ENCODE data around the gene HM13. TPM values are rescaled to one million over a fixed set of nuclear protein-coding genes. Genes with fewer than 3 reads are reported as not detected.
"Not testable (repeated sequence)": the region's sequence is repeated elsewhere in the genome, so short reads cannot be mapped to it uniquely, and the experiment has no call there.

The HM13 gene
- total RNA-seq, 4 donors from 2014 or later, result 38.4 to 86.0 (median 63.4) TPM

GRCh38 chr20:31596412-31596715, 82.1 kb downstream of the HM13 start:
- H3K27ac ChIP-seq, result peak overlapping the region; percentile 80 to 86 (median 85)
- intact Hi-C loops (cut with DNase I; ENCODE audit: low total_unique reads); DNase-seq; in situ Hi-C loops (cut with MboI; ENCODE audit: low pct_ligation_motif_present in 1 of 4, low pct_unique_long_range_greater_than_20kb in 1 of 4, low sequenced_read_pairs in 3 of 4); H3K36me3 ChIP-seq; H3K9me3 ChIP-seq; H3K4me3 ChIP-seq; H3K27me3 ChIP-seq: not testable (repeated sequence)
- 62 to 84% methylated on average over 3 to 4 of the region's 4 CpGs for WGBS, 2 donors (ENCODE audit: low coverage in 1 of 2)
- H3K4me1 ChIP-seq, result peaks cover 18 to 45% (median 39%) of the 10 kb centered on the region in 4 donors
- TF ChIP-seq POLR2A (IDR thresholded peaks at IDR 0.05), result peak; percentile 61

GRCh38 chr20:31596831-31597480, 82.7 kb downstream of the HM13 start:
- intact Hi-C loops (cut with DNase I; ENCODE audit: low total_unique reads), result no loop called here
- 53% methylated on average over 4 of the region's 4 CpGs; no CpG with 5 or more reads in 1 of the 2 donors for WGBS, 2 donors (ENCODE audit: low coverage in 1 of 2)
- Histone ChIP-seq H3K9me3 (no peaks in the 10 kb centered on the region), H3K4me3 (no peak overlapping the region), H3K4me1 (peaks cover 18 to 45% (median 39%) of the 10 kb centered on the region in 4 donors), H3K27me3 (no peaks in the 10 kb centered on the region), H3K27ac (peak overlapping the region; percentile 80 to 86 (median 85)), H3K36me3 (no peaks in the 10 kb centered on the region)
- in situ Hi-C loops (cut with MboI; ENCODE audit: low pct_ligation_motif_present in 1 of 4, low pct_unique_long_range_greater_than_20kb in 1 of 4, low sequenced_read_pairs in 3 of 4), result no loop called here
- DNase-seq, result no peak
- TF ChIP-seq CTCF (IDR thresholded peaks at IDR 0.05) (peak in 2 of 5 experiments; percentile 24 to 26), EP300 (IDR thresholded peaks at IDR 0.05; ENCODE audit: low read depth) (no peak)

GRCh38 chr20:31597481-31597855, 83.2 kb downstream of the HM13 start:
- Histone ChIP-seq H3K27ac (peak overlapping the region; percentile 80 to 86 (median 85)), H3K4me1 (peaks cover 18 to 46% (median 40%) of the 10 kb centered on the region in 4 donors), H3K9me3 (no peaks in the 10 kb centered on the region), H3K27me3 (no peaks in the 10 kb centered on the region), H3K36me3 (no peaks in the 10 kb centered on the region), H3K4me3 (no peak overlapping the region)
- TF ChIP-seq CTCF (IDR thresholded peaks at IDR 0.05), result no peak
- no peak for TF ChIP-seq POLR2A (IDR thresholded peaks at IDR 0.05)
- TF ChIP-seq POLR2AphosphoS5 (IDR thresholded peaks at IDR 0.05), result no peak
- TF ChIP-seq EP300 (IDR thresholded peaks at IDR 0.05; ENCODE audit: low read depth), result no peak
- DNase-seq, result no peak
- intact Hi-C loops (cut with DNase I; ENCODE audit: low total_unique reads), result no loop called here
- WGBS, 2 donors (ENCODE audit: low coverage in 1 of 2), result 93% methylated on average over 2 of the region's 2 CpGs; no CpG with 5 or more reads in 1 of the 2 donors
- in situ Hi-C loops (cut with MboI; ENCODE audit: low pct_ligation_motif_present in 1 of 4, low pct_unique_long_range_greater_than_20kb in 1 of 4, low sequenced_read_pairs in 3 of 4), result no loop called here

GRCh38 chr20:31602431-31602778, 88.2 kb downstream of the HM13 start:
- Histone ChIP-seq H3K27me3 (no peaks in the 10 kb centered on the region), H3K4me1 (peaks cover 6 to 38% (median 29%) of the 10 kb centered on the region in 4 donors), H3K9me3 (no peaks in the 10 kb centered on the region), H3K27ac (peak overlapping the region in 3 of 4 donors; percentile 91 to 93 (median 92)), H3K4me3 (no peak overlapping the region), H3K36me3 (no peaks in the 10 kb centered on the region)
- in situ Hi-C loops (cut with MboI; ENCODE audit: low pct_ligation_motif_present in 1 of 4, low pct_unique_long_range_greater_than_20kb in 1 of 4, low sequenced_read_pairs in 3 of 4) (no loop called here), intact Hi-C loops (cut with DNase I; ENCODE audit: low total_unique reads) (no loop called here)
- no peak for DNase-seq
- no peak for TF ChIP-seq EP300 (IDR thresholded peaks at IDR 0.05; ENCODE audit: low read depth)
- no peak for TF ChIP-seq CTCF (IDR thresholded peaks at IDR 0.05)
- TF ChIP-seq POLR2AphosphoS5 (IDR thresholded peaks at IDR 0.05), result no peak
- no peak for TF ChIP-seq POLR2A (IDR thresholded peaks at IDR 0.05)
- WGBS, 2 donors (ENCODE audit: low coverage in 1 of 2), result 71 to 78% methylated on average over 4 of the region's 4 CpGs

Data from transverse colon (tissue), 4 donors.